GM19099 (cell line): ENCODE results near the gene SLC24A3.

Experiments
- POLR2A ChIP-seq: IDR thresholded peaks from 3 replicates; pipeline ENCODE4 v1.6.1; 2011; ENCODE audit warnings: low read depth; ENCODE audit not compliant: insufficient read length; ENCODE audit errors: extremely low read depth

SLC24A3 gene

DNA sequence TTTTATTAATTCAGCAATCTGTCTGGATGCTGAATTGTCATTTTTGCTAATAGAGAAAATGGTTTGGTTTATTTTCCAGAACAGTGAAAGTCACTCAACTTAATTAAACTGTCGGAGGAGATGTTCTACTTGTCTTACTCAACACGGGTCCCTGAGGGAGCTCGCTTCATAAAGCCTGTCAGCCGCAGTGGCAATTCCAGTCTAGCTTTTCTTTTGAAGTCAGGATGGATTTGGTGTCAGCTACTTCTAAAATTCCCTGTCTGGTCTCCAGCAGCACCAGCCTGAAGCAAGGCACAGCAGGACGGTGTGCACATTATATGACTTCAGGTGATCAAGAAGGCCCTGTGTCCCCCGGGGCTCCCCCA, 261.5 kb downstream of the SLC24A3 start:
- no peak for TF ChIP-seq POLR2A

DNA sequence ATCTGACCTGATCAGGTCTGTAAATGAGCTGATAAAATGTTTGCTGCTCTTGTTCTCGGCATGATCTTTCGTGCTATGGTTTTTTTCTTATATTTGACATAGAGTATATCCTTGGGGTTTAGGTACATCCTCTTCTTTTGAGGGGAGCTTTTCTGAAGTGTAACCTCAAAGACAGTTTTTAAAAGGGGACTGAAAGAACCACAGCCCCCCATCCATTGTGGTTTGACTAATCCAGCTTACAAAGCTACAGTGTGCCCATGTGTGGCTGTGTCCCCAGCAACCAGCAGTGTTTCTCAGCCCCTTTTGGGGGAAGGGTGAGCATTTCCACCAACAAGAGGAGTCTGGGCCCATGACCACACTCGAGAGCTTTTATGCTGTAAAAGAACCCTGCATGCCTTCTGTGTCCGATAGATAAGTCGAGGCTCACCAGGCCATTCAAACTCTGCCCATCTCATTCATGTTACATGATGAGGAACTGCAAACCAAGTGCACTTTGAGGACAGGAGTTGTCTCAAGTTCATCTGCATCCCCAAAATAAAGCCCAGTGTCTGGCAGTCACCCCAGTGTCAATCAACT, 266.0 kb downstream of the SLC24A3 start:
- TF ChIP-seq POLR2A: no peak

DNA sequence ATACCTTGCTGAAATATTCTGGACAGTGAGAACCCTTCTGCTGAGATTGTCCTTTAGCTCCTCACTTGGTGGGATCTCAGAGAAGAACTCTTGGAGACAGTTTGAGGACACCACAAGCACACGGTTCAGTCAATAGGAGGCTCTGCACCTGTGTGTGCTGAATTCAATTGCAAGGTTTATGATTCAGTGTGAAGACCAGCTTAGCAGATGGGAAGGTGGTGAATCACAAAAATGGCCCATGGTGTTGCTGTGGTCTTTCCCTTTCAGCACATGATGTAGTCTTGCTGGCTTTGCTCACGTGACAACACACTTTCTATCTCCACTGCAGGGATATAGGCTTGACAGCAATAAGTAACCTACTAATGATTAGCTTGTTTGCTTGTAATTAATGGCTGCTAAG, 270.3 kb downstream of the SLC24A3 start:
- no peak for TF ChIP-seq POLR2A

DNA sequence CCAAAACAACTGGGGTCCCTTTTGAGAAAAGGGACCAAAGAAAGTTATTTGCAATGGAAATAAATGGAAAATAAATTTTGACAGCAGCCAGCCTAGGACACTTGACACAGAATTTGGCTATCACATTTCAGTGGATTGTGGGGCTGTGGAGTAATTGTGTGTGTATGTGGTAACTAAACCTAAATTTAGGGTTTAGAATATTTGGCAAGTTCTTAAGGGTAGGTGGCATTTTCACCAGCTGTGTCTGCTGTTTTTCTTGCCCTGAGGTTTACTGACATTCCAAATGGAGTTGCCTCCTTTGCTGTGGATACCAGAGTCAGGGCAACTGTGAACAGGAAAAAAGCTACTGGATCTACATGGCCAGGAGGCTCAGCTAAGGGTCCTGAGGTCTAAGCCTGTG, 270.9 kb downstream of the SLC24A3 start:
- no peak for TF ChIP-seq POLR2A

DNA sequence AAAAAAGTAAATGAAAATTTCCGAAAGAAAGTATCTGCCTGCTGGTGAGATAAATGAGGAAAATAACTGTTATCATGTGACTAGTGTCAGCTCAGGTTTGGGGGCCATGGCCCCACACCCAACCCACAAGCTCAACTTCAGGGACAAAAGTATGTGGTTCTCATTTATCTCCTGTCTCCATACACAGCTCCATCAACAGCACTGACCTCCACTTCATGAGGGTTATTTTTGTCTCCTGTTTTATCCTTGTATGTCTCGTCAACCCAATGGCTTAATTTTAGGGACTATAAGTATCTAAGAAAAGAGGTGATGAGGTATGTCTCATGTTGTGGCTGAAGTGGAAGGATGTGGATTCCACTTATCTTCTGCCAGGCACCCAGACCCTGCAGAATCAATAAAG, 274.0 kb downstream of the SLC24A3 start:
- TF ChIP-seq POLR2A: no peak

DNA sequence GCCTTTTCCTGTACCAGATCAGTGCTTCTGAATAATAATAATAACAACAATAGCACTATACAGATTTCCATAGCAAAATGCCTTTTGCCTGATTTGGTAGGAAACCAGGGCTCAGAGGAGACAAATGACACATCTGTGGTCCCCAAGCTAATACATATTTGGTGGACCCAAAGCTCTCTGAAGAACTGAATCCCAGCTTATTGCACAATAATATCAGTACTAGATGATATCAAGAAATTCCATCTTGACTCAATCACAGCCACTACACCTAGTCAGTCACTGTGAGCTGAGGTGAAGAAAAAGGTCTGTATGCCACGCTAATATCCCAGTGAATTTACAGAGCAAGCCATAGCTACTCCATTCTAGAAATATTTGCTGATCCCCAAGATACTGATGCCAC, 275.0 kb downstream of the SLC24A3 start:
- TF ChIP-seq POLR2A: no peak

DNA sequence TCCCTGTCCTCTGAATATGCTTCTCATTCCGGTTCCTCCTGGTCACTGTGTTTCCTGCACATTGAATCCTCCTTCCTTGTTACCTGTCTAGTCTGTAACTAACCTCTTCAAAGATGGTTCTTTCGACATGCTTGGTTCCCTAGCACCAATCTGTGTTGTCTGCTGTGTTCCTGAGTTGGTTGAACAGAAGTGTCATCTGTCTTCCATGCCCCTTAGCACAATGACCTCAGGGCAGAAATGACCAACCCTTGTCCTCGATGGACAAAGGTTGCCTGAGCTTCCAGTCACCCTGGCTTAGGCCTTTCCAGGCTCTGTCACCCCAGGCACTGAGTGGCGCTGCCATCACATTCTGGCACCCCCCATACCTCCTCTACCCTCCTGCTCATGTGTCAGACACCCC, 278.8 kb downstream of the SLC24A3 start:
- no peak for TF ChIP-seq POLR2A

DNA sequence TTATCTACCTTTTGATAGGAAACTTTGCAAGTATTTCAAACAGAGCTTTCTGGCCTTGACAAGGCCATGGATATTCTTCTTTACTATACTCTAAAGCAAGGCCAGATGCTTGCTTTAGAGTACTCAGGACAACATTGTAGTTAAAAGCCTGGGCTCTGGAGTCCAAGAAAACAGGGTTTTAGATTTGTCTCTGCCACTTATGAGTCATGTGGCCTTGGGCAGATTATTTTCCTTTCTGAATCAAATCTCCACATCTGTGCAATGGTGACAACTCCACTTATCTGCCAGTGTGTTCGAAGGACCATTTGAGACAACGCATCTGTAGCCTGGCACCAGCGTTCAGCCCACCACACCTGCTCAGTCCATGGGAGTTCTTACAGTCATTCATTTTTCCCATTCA, 279.7 kb downstream of the SLC24A3 start:
- TF ChIP-seq POLR2A: no peak

DNA sequence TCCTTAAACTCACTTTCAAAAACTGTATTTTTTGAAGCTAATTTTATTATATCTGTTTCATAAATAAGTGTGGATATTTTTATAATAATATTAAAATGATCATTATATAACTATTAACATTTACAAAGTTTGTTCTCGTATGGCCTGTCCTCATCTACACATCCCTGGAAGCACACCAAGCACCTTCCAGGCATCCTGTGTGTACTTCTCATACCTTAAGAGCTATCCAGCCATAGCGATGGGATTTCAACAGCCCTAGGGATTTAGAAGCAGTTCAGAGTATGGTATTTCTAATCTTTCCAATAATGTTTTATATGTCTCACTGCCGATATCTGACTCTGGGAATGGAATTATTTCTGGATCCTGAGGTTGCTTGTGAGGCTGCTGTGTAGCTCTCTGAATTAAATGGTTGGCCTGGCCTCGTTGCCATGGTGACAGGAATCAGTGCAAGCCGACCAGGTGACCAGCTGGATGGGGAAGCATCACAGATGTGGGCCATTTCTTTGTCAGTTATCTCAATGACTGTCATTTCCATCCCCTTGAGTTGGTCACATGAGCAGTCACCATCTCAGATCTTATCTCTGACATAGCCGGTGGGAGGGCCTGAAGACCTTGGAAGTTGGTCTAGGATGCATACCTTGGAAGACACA, 280.4 kb downstream of the SLC24A3 start:
- no peak for TF ChIP-seq POLR2A

DNA sequence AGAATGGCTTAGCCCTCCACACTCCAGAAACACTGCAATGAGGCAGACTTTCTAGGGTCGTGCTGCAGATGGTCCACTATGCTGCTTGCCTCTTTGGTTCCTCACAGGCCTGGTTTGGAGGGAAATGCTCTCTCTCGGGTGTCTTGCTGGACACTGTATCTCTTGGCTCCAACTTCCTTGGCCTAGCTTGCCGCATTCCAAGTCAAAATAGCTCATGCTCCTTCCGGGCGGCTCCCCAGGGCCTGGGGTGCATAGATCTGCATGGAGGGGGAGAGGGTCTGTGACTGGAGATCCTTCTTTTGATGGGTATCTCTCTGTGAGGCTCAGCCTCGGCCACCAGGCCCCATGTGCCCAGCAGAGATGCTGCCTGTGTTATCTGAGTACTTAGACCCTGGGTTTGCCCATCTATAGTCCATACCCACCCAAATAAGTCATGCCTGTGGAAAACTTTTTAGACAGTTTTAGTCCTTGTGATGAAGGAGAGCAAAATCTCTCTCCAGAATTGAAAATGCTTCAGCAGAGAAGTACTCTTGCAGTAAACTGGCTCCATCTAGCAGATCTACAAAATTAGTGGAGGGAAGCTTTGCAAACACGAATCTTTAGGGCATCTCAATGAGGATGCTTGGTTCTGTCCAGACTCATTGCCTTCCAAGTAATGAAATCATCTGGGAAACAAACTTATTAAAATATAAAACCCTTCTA, 281.5 kb downstream of the SLC24A3 start:
- no peak for TF ChIP-seq POLR2A

DNA sequence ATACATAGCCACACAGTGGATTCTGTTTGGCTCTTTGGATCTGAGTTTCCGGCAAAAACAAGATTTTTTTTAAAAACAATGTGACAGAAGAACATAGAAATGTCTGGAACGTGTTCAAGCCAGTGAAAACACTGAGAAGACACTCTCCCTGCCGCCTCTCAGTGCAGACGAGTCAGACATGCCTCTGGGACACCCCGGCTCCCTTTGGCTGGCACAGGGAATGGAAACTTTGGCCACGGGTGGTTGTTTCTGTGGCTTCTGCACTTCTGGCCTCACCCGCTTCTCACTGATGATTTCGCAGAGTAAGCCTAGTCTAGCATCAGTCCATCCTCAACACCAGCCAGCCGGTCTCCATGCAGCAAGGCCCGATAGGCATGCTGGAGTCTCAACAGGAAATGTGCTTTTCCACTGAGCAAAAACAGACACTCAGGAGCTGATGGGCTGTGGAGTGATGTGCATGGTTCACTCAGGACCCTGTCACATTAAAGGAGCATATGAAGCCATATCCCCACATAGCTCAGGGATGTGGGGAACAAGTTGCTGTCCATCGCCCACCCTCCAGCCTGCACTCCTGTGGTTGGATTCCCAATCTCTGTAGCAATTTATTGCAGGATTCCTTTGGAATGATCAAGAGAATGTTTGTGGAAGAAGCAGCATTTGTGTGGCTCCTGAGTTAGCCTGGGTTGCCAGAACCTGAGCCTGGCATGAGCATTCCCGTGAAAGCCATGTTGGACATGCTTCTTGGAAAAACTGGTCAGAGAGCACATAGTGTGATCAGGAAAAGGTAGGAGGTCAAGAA, 283.7 kb downstream of the SLC24A3 start:
- TF ChIP-seq POLR2A: no peak

DNA sequence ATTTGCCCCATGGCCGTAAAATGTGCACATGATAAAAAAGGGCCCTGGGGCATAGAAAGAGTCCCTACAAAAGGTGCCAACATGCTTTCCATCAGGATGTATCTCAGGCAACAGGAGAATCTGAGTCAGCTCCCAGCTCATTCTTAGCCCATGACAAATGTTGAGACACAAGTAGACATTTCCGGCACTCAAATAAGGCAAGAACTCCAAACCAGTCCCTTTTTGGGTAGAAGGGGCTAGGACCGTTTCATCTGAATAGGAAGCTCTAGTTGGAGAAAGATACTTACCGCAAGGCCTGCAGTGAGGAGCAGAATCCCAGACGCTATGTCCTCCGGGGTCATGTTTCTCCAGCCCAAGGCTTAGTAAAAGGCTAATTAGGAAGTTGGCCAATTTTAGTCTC, 284.6 kb downstream of the SLC24A3 start:
- no peak for TF ChIP-seq POLR2A

DNA sequence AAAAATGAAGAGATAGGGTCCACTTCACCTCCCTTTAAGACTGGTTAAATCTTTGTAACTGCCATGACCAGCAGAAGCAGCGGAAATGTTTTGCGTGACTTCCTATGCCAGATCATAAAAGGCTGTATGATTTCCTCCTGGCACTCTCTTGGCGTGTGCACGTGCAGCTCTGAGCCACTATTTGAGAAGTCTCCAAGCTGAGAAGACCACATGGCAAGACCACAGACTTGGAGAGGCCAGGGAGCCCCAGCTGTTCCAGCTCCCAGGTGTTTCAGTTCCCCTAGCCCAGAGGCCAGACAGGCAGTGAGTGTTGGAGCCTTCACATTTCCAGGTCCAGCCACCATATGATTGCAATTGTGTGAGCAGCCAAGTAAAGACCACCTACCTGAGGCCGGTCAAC, 286.3 kb downstream of the SLC24A3 start:
- TF ChIP-seq POLR2A: no peak

DNA sequence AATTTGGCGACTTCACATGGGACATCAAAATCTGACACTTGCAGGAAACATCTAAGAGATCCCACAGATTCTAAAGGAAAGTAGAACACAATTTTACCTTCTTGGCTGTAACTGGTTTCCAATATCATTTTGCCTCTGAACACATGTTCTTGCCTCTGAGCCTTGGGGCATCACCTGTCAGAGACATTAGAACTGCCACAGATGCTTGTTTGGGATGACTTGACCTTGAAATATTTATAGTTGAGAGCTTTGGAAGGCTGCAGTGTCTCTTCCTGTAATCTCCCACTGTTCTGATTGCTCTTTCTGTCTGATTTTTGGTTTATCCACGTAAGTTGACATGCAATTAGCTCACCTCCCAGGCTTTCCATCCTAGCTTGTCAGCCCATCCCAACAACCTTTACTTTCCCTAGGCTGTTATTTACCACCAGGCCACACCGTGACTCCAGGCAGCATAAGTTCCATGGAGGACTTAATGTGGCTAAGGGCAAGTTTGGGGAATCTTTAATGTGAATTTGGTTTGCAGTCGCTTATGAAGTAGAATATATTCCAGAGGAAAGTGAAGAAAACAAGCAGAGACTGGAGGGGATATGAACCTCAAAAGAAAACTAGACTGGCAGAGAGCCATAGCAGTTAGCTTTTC, 289.2 kb downstream of the SLC24A3 start:
- no peak for TF ChIP-seq POLR2A

DNA sequence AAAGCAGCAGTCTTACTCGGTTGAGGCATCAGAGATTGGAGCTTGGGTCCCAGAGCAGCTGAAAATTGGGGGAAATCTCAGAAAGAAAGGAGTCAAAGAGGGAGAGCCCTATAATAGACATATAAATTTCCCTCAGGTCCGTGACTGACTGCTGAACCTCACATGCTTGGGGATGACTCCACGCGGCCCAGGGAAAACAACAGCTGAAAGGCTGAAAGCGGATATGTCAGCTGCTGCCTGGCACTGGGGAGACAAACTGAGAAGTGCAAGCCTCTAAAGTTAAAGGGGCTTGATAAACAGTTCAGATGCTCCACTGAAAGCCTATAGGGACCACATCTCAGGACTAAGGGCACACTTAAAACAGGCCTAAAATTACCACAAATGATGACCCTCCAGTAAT, 289.7 kb downstream of the SLC24A3 start:
- no peak for TF ChIP-seq POLR2A

DNA sequence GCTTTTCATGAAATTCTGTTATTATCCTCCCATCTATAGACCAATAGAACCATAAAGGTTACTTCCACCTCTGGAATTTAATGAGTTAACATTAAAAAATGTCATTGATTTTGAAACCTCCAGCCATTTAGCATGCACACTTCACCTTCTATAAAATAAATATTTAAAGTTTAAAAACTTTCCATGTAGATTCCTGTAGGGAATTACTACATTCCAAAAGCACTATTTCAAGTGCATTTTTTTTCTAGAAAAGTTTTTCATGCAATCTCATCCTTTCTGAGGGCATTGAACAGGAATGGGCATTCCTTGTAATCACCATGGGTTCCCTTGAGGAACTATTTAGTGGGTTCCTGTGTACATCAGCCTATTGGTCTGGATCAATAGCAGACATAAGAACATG, 291.8 kb downstream of the SLC24A3 start:
- no peak for TF ChIP-seq POLR2A

DNA sequence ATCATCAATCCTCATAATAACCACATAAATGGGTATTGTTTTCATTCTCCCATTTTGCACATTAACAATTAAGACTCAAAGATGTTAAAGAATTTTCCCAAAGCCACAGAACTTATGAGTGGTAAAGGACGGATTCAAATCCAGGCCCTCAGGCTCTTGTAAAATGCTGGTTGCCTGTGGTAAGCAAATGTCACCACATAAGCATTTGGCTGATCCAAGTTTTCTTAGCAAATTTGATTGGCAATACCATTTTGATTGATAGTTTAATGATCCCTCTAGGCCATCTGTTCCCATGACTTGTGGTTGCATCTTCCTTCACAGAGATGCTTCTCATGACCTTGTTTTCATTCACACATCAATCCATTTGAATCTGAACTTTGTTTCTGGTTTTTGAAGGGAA, 293.6 kb downstream of the SLC24A3 start:
- no peak for TF ChIP-seq POLR2A
